ENCODE results near the gene ZIC1. TPM values are rescaled to one million over a fixed set of nuclear protein-coding genes. Genes with fewer than 3 reads are reported as not detected.

ZIC1 gene
- total RNA-seq, 1 donor from 2014 or later = 12.8 TPM

GRCh38 chr3:147427746-147428145 lies 18.6 kb downstream of the ZIC1 start:
- no peak for TF ChIP-seq CTCF (IDR thresholded peaks at IDR 0.05)
- H3K27me3 Mint-ChIP-seq (ENCODE audit: low read depth) = peaks cover 32% of the 10 kb centered on the region
- DNase-seq (ENCODE audit: low spot score) = no peak
- peaks cover 2% of the 10 kb centered on the region for H3K36me3 Mint-ChIP-seq (ENCODE audit: low read depth)
- H3K27ac Mint-ChIP-seq (ENCODE audit: unreplicated experiment) = no peak overlapping the region
- peaks cover 9% of the 10 kb centered on the region for H3K4me1 Mint-ChIP-seq (ENCODE audit: low read depth)
- no peak overlapping the region for H3K4me3 Mint-ChIP-seq (ENCODE audit: unreplicated experiment)
- no peaks in the 10 kb centered on the region for H3K9me3 Mint-ChIP-seq (ENCODE audit: low read depth)

GRCh38 chr3:147428326-147428725 lies 19.2 kb downstream of the ZIC1 start:
- H3K4me1 Mint-ChIP-seq (ENCODE audit: low read depth) = peaks cover 5% of the 10 kb centered on the region
- H3K27me3 Mint-ChIP-seq (ENCODE audit: low read depth) = peaks cover 27% of the 10 kb centered on the region
- no peak for DNase-seq (ENCODE audit: low spot score)
- TF ChIP-seq CTCF (IDR thresholded peaks at IDR 0.05) = no peak
- no peak overlapping the region for H3K4me3 Mint-ChIP-seq (ENCODE audit: unreplicated experiment)
- peaks cover 2% of the 10 kb centered on the region for H3K36me3 Mint-ChIP-seq (ENCODE audit: low read depth)
- H3K9me3 Mint-ChIP-seq (ENCODE audit: low read depth) = no peaks in the 10 kb centered on the region
- no peak overlapping the region for H3K27ac Mint-ChIP-seq (ENCODE audit: unreplicated experiment)

GRCh38 chr3:147428754-147429153 lies 19.6 kb downstream of the ZIC1 start:
- Mint-ChIP-seq H3K4me1 (ENCODE audit: low read depth) (peaks cover under 1% of the 10 kb centered on the region), H3K27ac (ENCODE audit: unreplicated experiment) (no peak overlapping the region)
- TF ChIP-seq CTCF (IDR thresholded peaks at IDR 0.05) = no peak

GRCh38 chr3:147431751-147432150 lies 22.6 kb downstream of the ZIC1 start:
- Mint-ChIP-seq H3K36me3 (ENCODE audit: low read depth) (no peaks in the 10 kb centered on the region), H3K4me3 (ENCODE audit: unreplicated experiment) (no peak overlapping the region), H3K27me3 (ENCODE audit: low read depth) (peaks cover 14% of the 10 kb centered on the region), H3K4me1 (ENCODE audit: low read depth) (no peaks in the 10 kb centered on the region), H3K9me3 (ENCODE audit: low read depth) (no peaks in the 10 kb centered on the region), H3K27ac (ENCODE audit: unreplicated experiment) (no peak overlapping the region)
- no peak for TF ChIP-seq CTCF (IDR thresholded peaks at IDR 0.05)
- no peak for DNase-seq (ENCODE audit: low spot score)

More at GRCh38 chr3:147428754-147429153, 19.6 kb downstream of the ZIC1 start:
- Mint-ChIP-seq H3K4me3 (ENCODE audit: unreplicated experiment) (no peak overlapping the region), H3K36me3 (ENCODE audit: low read depth) (peaks cover under 1% of the 10 kb centered on the region), H3K9me3 (ENCODE audit: low read depth) (no peaks in the 10 kb centered on the region), H3K27me3 (ENCODE audit: low read depth) (peaks cover 24% of the 10 kb centered on the region)
- no peak for DNase-seq (ENCODE audit: low spot score)

- no peaks in the 10 kb centered on the region for H3K27me3 Mint-ChIP-seq (ENCODE audit: low read depth)
- TF ChIP-seq CTCF (IDR thresholded peaks at IDR 0.05) = no peak
- no peaks in the 10 kb centered on the region for H3K36me3 Mint-ChIP-seq (ENCODE audit: low read depth)
- no peak overlapping the region for H3K27ac Mint-ChIP-seq (ENCODE audit: unreplicated experiment)
- no peaks in the 10 kb centered on the region for H3K9me3 Mint-ChIP-seq (ENCODE audit: low read depth)
- no peak overlapping the region for H3K4me3 Mint-ChIP-seq (ENCODE audit: unreplicated experiment)
- no peaks in the 10 kb centered on the region for H3K4me1 Mint-ChIP-seq (ENCODE audit: low read depth)
- DNase-seq (ENCODE audit: low spot score) = no peak
Measured at GRCh38 chr3:147447224-147447623, 38.1 kb downstream of the ZIC1 start.
